ENCODE results near the gene CRX.
"Not testable (repeated sequence)": the region's sequence is repeated elsewhere in the genome, so short reads cannot be mapped to it uniquely, and the experiment has no call there.

DNA sequence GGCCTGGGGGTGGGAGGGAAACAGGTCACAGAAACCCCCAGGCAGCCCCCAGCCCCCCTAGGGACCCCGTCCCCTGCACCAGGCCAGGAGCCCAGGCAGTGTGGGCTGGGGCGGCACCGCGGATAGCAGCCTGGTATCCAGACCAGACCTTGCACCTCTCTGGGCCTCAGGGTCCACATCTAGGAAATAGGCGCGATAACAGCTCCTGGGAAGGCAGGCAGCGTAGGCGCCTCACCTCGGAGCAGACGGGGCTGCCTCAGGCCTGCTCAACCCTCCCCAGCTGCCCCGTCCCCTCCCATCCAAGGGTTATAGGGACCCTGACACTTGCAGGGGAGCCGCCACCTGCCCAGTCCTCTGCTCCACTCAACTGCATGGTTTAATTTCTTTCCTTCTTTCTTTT, 18.1 kb upstream of the CRX start:
- TF ChIP-seq, protein P1, sequence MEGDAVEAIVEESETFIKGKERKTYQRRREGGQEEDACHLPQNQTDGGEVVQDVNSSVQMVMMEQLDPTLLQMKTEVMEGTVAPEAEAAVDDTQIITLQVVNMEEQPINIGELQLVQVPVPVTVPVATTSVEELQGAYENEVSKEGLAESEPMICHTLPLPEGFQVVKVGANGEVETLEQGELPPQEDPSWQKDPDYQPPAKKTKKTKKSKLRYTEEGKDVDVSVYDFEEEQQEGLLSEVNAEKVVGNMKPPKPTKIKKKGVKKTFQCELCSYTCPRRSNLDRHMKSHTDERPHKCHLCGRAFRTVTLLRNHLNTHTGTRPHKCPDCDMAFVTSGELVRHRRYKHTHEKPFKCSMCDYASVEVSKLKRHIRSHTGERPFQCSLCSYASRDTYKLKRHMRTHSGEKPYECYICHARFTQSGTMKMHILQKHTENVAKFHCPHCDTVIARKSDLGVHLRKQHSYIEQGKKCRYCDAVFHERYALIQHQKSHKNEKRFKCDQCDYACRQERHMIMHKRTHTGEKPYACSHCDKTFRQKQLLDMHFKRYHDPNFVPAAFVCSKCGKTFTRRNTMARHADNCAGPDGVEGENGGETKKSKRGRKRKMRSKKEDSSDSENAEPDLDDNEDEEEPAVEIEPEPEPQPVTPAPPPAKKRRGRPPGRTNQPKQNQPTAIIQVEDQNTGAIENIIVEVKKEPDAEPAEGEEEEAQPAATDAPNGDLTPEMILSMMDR (IDR thresholded peaks at IDR 0.05), result not testable (repeated sequence)
- not testable (repeated sequence) for TF ChIP-seq CEBPB, EP300, JUNB (IDR thresholded peaks at IDR 0.05)
- TF ChIP-seq, protein P2, sequence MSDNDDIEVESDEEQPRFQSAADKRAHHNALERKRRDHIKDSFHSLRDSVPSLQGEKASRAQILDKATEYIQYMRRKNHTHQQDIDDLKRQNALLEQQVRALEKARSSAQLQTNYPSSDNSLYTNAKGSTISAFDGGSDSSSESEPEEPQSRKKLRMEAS (IDR thresholded peaks at IDR 0.05), result not testable (repeated sequence)

Data from A549 (cell line).